Putamen (tissue), 1 donor: Measurements from ENCODE around the gene NEIL1.
A peak's percentile ranks its signal among the peaks of the same experiment; 100 is the strongest.

Source experiments
- DNase-seq: peaks from one replicate; pipeline ENCODE4 v3.0.0-alpha.2; 2016; ENCODE audit warnings: low spot score

NEIL1 gene

DNA sequence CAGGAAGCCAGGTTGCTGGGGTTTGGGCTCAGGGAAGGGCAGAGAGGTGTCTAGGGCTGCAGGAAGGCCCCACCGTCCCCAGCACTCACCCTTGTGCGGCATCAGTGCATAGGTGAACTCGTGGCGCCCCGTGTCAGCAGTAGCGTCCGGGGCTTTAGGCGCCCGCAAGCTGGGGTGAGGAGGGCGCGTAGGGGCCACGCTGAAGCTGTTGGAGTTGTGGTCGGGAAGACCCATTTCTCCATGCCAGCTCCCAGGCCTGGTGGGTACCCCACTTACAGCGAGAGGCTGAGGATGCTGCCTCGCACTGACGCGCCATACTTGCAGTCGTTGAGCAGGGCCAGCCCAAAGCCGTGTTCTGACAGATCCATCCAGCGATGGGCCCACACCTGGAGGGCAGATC lies 9.7 kb downstream of the NEIL1 start:
- DNase-seq, result no peak

DNA sequence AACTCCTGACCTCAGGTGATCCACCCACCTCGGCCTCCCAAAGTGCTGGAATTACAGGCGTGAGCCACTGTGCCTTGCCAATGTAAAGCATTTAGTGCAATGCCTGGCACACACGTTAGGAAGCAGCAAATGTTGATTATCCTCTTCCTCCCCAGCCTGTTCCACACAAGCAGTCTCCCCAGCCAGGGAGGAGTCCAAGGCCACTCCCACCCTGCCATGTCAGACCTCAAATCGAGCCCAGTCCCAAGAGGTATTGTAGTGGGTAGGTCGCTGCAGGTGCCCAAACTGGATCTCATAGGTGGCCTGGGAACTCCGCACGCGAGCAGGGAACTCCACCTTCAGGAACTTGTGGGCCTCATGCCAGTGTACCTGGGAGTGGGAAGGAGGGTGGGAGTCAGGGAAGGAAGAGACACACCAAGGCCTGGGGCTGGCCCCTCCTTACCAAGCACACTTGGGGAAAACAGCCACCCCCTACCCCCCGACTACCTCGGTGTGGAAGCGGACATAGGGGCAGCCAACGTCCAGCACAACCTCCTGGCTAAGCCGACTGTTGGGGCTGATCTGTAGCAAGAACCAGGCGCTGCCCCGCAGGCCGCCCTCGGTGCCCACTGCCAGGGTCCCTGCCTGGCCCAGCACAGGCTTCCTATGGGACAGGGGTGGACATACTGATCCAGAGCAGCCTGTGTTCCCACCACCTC lies 11.3 kb downstream of the NEIL1 start:
- DNase-seq, result no peak

DNA sequence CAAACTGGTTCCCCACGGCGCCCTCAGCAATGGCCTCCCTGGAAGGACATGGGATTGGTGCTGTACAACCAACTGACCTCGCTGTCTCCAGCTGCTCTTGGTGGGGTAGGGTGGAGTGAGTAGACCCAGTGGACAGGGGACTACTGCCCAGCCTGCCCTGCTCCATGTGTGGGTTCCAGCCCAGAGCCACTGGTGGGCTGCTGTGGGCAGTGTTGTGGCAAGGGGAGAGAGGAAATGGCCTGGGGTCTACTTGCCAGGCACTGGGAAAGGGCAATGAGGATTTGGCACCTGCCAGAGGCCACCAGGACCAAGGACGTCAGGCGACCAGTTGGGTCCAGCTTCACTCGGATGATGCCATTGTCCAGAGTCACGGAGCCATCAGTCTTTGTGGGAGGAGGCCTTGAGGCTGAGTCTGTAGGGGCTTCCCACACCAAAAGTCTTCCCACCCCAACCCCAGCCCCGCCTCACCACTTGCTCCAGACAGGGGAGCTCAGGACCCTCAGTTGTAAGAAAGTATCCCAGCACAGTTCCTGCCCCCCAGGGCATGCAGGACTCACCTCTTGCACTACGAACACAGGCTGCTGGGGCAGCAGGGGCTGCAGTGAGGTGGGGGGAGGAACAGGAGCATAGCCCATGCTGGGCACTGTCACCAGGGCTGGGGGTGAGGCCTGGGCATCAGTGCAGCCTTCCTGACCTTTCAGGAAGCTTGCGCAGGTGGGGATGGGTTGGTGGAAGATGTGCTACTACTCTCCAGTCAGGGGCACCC lies 12.1 kb downstream of the NEIL1 start:
- DNase-seq, result no peak

- DNase-seq, result no peak
These were observed 12.9 kb downstream of the NEIL1 start for GRCh38 chr15:75359537-75360250.

GRCh38 chr15:75360391-75360790 lies 13.6 kb downstream of the NEIL1 start:
- peak; percentile 25 for DNase-seq

DNA sequence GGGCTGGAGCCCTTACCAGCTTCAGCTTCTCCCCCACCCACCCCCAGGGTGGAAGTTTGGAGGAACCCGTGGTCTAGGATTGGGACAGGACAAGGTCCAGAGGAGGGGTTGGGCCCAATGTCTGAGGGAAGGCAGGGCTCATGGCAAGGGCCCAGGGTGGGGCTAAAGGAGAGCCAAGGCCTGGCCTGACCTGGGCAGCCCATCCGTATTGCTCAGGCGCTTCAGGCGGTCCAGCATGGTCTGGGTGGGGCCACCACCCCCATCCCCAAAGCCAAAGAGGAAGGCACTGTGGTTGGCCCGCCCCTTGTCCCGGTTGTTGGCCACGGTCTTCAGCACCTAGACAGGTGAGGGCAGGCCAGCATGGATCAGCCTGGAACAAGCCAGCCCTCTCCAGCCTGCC lies 14.0 kb downstream of the NEIL1 start:
- no peak for DNase-seq

- DNase-seq, result no peak
These were observed 14.6 kb downstream of the NEIL1 start for GRCh38 chr15:75361361-75361988.

- DNase-seq, result no peak
These were observed 15.3 kb downstream of the NEIL1 start for GRCh38 chr15:75361989-75362641.

GRCh38 chr15:75362642-75363249 lies 15.9 kb downstream of the NEIL1 start:
- no peak for DNase-seq

GRCh38 chr15:75363786-75364185 lies 16.9 kb downstream of the NEIL1 start:
- DNase-seq, result no peak

DNA sequence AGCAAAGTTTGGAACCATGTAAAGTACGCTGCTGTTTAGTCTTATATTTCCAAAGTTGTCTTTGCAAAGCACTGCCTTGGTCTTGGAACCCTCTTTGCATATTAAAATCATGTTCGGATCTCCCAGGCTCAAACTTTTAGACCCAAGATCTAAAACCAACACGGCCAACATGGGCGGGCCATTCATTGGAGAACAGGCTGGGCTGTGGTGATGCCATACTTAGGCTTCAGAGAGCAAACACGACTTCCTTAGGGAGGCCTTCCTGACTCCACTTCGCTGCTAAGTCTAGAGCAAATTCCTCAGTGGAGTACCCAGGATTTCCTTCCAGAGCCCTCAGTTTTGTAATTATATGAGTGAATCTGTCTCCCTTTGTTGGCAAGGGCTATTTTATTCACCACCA lies 18.0 kb downstream of the NEIL1 start:
- DNase-seq, result no peak

DNA sequence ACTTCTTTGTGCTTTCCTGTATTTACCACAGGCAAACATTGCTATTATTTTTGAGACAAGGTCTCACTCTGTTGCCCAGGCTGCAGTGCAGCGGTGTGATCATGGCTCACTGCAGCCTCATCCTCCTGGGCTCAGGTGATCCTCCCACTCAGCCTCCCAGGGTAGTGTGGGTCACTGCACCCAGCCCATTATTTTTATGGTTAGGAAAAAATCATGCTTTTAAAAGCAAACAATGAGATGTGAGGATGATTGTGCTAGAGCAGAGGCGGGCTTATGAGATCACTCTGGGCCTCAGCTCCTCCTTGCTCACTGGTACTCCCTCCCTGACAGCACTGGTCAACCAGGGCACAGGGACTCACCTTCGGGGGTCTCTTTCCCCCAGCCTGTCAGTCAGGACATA lies 19.3 kb downstream of the NEIL1 start:
- DNase-seq, result no peak

- DNase-seq, result no peak
These were observed 20.2 kb downstream of the NEIL1 start for GRCh38 chr15:75367006-75367405.

- no peak for DNase-seq
These were observed 20.6 kb downstream of the NEIL1 start for GRCh38 chr15:75367406-75367912.

- DNase-seq, result peak; percentile 91
These were observed 21.3 kb downstream of the NEIL1 start, which contains the start of gene MAN2C1 for GRCh38 chr15:75367913-75368688. MAN2C1 (minus strand) TSS chr15:75368607; CDS start chr15:75368583, 24 bp downstream.

DNA sequence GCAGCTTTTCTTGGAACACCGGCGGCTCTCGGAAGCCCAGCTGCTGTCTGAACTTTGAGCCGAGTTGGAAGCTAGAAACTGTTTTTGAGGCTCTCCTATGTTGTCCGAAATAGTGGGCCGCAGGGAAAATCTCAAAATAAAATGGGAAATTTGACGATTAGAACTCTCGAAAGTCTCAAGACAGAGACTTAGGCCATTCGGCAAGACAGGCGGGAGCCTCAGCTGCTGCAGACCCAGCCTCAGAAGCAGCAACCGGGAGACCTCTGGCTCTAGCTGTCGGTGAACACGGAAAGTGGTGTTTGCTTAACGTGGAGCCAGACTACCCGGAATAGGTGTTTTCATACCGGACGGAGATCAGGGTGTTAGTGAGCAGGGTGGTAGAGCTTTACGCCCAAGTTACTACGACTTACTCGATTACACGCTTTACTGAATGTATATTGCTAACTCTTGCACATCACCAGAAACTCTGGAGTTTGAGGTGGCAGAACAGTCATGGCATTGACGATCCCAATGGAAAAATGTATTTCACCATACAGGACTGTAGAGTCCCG lies 21.9 kb downstream of the NEIL1 start:
- DNase-seq, result no peak

GRCh38 chr15:75369897-75370581 lies 23.2 kb downstream of the NEIL1 start:
- DNase-seq, result no peak

DNA sequence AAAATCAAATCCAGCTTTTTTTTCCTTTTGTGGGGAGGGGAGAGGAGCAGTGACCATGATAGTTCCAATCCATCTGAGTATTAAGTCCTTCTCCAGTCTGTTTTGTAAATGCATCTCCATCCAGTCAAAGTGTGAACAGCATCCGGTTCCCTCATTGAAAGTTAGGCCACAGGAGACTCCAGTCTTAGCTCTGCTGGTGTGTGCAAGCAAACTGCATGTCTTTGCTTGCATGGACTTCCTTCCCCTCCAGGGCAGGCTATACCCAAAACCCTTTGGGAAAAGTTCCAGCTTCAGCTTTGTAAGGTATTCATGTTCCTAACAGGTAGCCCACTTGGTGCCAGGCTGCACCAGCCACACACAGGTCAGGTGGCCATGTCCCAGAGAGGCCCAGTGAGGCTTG lies 24.6 kb downstream of the NEIL1 start:
- DNase-seq, result no peak

DNA sequence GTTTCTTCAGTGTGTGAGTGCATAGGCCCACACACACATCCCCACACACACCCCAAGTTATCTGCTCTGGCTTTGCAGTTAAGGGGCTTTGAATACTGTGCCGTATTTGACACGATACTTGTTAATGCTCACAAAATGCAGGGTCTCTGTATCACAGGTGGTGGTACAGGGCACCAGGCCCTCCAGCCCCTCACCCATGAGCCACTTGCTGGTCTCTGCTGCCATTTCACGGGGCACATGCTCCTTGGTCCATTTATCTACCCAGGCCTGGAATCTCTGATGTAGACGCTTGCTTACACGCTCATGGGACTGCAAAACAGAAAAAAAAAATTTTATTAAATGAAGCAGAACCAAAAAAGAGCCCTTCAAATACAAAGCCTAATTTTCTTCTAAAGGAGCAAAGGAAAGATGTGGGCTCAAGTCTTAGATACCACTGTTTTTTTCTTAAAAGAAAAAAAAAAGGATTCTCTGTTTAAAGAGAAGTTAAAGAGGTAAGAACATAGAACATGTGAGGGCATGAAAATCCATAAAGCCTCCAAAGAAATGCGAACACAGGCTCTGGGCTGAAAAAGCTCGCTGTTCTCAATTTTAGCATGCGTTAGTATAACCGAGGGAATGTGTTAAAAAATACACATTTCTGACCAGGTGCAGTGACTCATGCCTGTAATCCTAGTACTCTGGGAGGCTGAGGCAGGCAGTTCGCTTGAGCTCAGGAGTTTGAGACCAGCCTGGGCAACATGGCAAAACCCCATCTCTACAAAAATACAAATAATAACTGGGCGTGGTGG lies 25.3 kb downstream of the NEIL1 start:
- no peak for DNase-seq
